Natural killer cell (primary cell): ENCODE measurements around the gene RNGTT. TPM values are rescaled to one million over a fixed set of nuclear protein-coding genes. Genes with fewer than 3 reads are reported as not detected.

ENCODE experiments used
- ATAC-seq, 3 donors: fragments of 150-1000 bp in 2 of 3; fragments of 200-7000 bp in 1 of 3; cut with Tn5 transposase; 1 replicate in 1 of 3; 2 replicates in 2 of 3; pipeline ENCODE4 v1.10.0; 2021; ENCODE audit warnings: mild to moderate bottlenecking in 2 of 3, moderate library complexity in 2 of 3
- DNase-seq, 2 donors: peaks; one replicate each; pipeline versions ENCODE4 v3.0.0 to v3.0.0-alpha.2; 2013 to 2021; ENCODE audit warnings: mixed read lengths in 1 of 2
- H3K27ac ChIP-seq: one replicate; pipeline ENCODE4 v1.5.1; 2013; ENCODE audit warnings: mild to moderate bottlenecking, low read length
- H3K27me3 ChIP-seq: one replicate; pipeline ENCODE4 v1.6.1; 2013; ENCODE audit warnings: low read length; ENCODE audit not compliant: control insufficient read depth, insufficient read depth
- H3K36me3 ChIP-seq: one replicate; pipeline ENCODE4 v1.6.1; 2013; ENCODE audit warnings: low read length; ENCODE audit not compliant: control insufficient read depth, insufficient read depth
- H3K4me1 ChIP-seq: one replicate; pipeline ENCODE4 v1.6.1; 2013; ENCODE audit warnings: low read length; ENCODE audit not compliant: control insufficient read depth, insufficient read depth
- H3K4me3 ChIP-seq: one replicate; pipeline ENCODE4 v1.5.1; 2013; ENCODE audit warnings: low read length
- H3K9me3 ChIP-seq: one replicate; pipeline ENCODE4 v1.6.1; 2013; ENCODE audit warnings: low read length; ENCODE audit not compliant: control insufficient read depth, insufficient read depth
- H3K27ac Mint-ChIP-seq, 2 donors: one replicate each; pipeline ENCODE4 v1.8.0; 2022; ENCODE audit warnings: mild to moderate bottlenecking in 2 of 2, mixed read lengths in 2 of 2, moderate library complexity in 1 of 2
- H3K27me3 Mint-ChIP-seq, 2 donors: one replicate each; pipeline ENCODE4 v1.8.0; 2022; ENCODE audit warnings: low read depth in 2 of 2, mixed read lengths in 2 of 2
- H3K36me3 Mint-ChIP-seq: one replicate; pipeline ENCODE4 v1.8.0; 2022; ENCODE audit warnings: mixed read lengths
- H3K4me1 Mint-ChIP-seq, 2 donors: one replicate each; pipeline ENCODE4 v1.8.0; 2022; ENCODE audit warnings: mixed read lengths in 2 of 2
- H3K4me3 Mint-ChIP-seq: one replicate; pipeline ENCODE4 v1.8.0; 2022; ENCODE audit warnings: mild to moderate bottlenecking, moderate library complexity, mixed read lengths
- H3K9me3 Mint-ChIP-seq, 2 donors: one replicate each; pipeline ENCODE4 v1.8.0; 2022; ENCODE audit warnings: mixed read lengths in 2 of 2
- WGBS: methylation state at CpG from one replicate; pipeline ENCODE4 v1.1.7; 2013; ENCODE audit warnings: missing lambda C conversion rate; ENCODE audit not compliant: insufficient coverage; 5-methylcytosine and 5-hydroxymethylcytosine counted together
- intact Hi-C: fragments of 100-400 bp; cut with micrococcal nuclease; formaldehyde crosslinking; loops from one replicate; pipeline ENCODE4 v1.14.2; 2022
- total RNA-seq, 4 donors: library from RNA; stranded (reverse); fragments of 120-200 nt in 1 of 4; gene quantifications; one replicate each; pipeline versions ENCODE4 v1.2.3 to v1.2.4, GENCODE V29; 2013 to 2022
- TF ChIP-seq, protein P1 (sequence below): fragments of 200-600 bp; IDR thresholded peaks from one replicate; pipeline ENCODE4 v1.8.0; 2022; ENCODE audit warnings: antibody characterized with exemption

Gene RNGTT
- total RNA-seq, 3 donors from 2014 or later (not counting 1 experiment from before 2014, with no cell fraction given) = 23.1 to 27.2 (median 23.1) TPM

DNA sequence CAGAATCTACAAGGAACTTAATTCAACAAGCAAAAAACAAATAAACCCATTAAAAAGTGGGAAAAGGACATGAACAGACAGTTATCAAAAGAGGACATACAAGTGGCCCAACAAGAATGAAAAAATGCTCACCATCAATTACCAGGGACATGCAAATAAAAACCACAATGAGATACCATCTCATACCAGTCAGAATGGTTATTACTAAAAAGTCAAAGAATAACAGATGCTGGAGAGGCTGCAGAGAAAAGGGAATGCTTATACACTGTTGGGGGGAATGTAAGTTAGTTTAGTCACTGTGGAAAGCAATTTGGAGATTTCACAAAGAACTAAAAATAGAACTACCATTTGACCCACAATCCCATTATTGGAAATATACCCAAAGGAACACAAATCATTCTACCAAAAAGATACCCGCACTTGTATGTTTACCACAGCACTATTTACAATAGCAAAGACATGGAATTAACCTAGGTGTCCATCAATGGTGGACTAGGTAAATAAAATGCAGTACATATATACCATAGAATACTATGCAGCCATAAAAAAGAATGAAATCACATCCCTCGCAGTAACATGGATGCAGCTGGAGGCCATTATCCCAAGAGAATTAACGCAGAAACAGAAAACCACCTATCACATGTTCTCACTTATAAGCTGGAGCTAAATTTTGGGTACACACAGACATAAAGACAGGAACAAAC, 48.4 kb downstream of the RNGTT start:
- Mint-ChIP-seq H3K9me3 (peaks cover 0 to 3% of the 10 kb centered on the region in 2 donors), H3K4me3 (no peak overlapping the region), H3K27ac (no peak overlapping the region), H3K4me1 (peaks cover 52 to 63% of the 10 kb centered on the region in 2 donors), H3K27me3 (no peaks in the 10 kb centered on the region), H3K36me3 (no peaks in the 10 kb centered on the region)
- TF ChIP-seq, protein P1, sequence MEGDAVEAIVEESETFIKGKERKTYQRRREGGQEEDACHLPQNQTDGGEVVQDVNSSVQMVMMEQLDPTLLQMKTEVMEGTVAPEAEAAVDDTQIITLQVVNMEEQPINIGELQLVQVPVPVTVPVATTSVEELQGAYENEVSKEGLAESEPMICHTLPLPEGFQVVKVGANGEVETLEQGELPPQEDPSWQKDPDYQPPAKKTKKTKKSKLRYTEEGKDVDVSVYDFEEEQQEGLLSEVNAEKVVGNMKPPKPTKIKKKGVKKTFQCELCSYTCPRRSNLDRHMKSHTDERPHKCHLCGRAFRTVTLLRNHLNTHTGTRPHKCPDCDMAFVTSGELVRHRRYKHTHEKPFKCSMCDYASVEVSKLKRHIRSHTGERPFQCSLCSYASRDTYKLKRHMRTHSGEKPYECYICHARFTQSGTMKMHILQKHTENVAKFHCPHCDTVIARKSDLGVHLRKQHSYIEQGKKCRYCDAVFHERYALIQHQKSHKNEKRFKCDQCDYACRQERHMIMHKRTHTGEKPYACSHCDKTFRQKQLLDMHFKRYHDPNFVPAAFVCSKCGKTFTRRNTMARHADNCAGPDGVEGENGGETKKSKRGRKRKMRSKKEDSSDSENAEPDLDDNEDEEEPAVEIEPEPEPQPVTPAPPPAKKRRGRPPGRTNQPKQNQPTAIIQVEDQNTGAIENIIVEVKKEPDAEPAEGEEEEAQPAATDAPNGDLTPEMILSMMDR = no peak
- Histone ChIP-seq H3K36me3 (peaks cover 6% of the 10 kb centered on the region), H3K9me3 (no peaks in the 10 kb centered on the region), H3K27me3 (no peaks in the 10 kb centered on the region), H3K27ac (no peak overlapping the region), H3K4me3 (no peak overlapping the region), H3K4me1 (no peaks in the 10 kb centered on the region)
- WGBS = 96% methylated on average over 2 of the region's 3 CpGs
- ATAC-seq (no peak), DNase-seq (no peak)
- intact Hi-C loops = no loop called here

DNA sequence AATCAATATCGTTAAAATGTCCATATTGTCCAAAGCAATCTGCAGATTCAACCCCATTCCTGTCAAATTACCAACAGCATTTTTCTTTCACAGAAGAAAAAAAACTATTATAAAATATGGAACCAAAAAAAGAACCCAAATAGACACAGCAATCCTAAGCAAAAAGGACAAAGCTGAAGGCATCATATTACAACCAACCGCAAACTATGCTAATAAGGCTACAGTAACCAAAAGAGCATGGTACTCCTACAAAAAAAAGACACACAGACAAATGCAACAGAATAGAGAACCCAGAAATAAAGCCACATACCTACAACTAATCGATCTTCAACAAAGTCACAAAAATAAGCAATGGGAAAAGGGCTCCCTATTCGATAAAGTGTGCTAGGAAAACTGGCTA, 49.2 kb downstream of the RNGTT start:
- Mint-ChIP-seq H3K9me3 (peaks cover 0 to 3% of the 10 kb centered on the region in 2 donors), H3K36me3 (no peaks in the 10 kb centered on the region), H3K4me1 (peaks cover 60 to 72% of the 10 kb centered on the region in 2 donors), H3K27me3 (no peaks in the 10 kb centered on the region), H3K27ac (peak overlapping the region in 1 of 2 donors; percentile 14), H3K4me3 (no peak overlapping the region)
- Histone ChIP-seq H3K4me3 (no peak overlapping the region), H3K4me1 (peaks cover 3% of the 10 kb centered on the region), H3K9me3 (no peaks in the 10 kb centered on the region), H3K36me3 (peaks cover 6% of the 10 kb centered on the region), H3K27me3 (no peaks in the 10 kb centered on the region), H3K27ac (no peak overlapping the region)
- 98% methylated on average over 4 of the region's 4 CpGs for WGBS
- TF ChIP-seq, protein P1 = no peak
- ATAC-seq = no peak
- intact Hi-C loops = no loop called here
- no peak for DNase-seq

DNA sequence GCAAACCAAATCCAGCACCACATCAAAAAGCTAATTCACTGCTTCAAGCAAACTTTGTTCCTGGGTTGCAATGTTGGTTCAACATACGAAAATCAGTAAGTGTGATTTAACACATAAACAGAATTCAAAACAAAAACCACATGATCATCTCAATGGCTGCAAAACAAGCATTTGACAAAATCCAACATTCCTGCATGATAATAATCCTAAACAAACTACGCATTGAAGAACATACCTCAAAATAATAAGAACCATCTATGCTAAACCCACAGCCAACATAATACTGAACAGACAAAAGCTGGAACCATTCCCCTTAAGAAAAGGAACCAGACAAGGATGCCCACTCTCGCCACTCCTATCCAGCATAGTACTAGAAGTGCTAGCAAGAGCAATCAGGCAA, 49.9 kb downstream of the RNGTT start:
- no peak overlapping the region for H3K4me3 Mint-ChIP-seq
- intact Hi-C loops = no loop called here
- H3K4me1 Mint-ChIP-seq = peaks cover 67 to 79% of the 10 kb centered on the region in 2 donors
- H3K36me3 Mint-ChIP-seq = no peaks in the 10 kb centered on the region
- TF ChIP-seq, protein P1 = no peak
- no peak overlapping the region for H3K4me3 ChIP-seq
- H3K36me3 ChIP-seq = peaks cover 6% of the 10 kb centered on the region
- peaks cover 0 to 3% of the 10 kb centered on the region in 2 donors for H3K9me3 Mint-ChIP-seq
- WGBS = 92% methylated on average over 3 of the region's 3 CpGs
- no peak overlapping the region for H3K27ac ChIP-seq
- peak overlapping the region; percentile 53 to 75 for H3K27ac Mint-ChIP-seq
- DNase-seq (no peak), ATAC-seq (no peak)
- no peaks in the 10 kb centered on the region for H3K27me3 Mint-ChIP-seq
- H3K9me3 ChIP-seq = no peaks in the 10 kb centered on the region
- H3K4me1 ChIP-seq = peaks cover 10% of the 10 kb centered on the region
- no peaks in the 10 kb centered on the region for H3K27me3 ChIP-seq
